Coronary artery (tissue), 2 donors: Measurements from ENCODE around the gene TTLL8.

Experiments used
- DNase-seq: peaks from one replicate; pipeline ENCODE4 v3.0.0-alpha.2; 2017; ENCODE audit warnings: low spot score
- H3K27ac ChIP-seq, 2 donors: fragments of 200-600 bp; sonication (generic); one replicate each; pipeline ENCODE4 v1.5.1; 2016 to 2019
- H3K4me3 ChIP-seq: fragments of 200-600 bp; sonication (generic); 2 replicates; pipeline ENCODE4 v1.5.1; 2016; ENCODE audit warnings: mild to moderate bottlenecking, moderate library complexity
- CTCF ChIP-seq: fragments of 200-600 bp; sonication (generic); IDR thresholded peaks from one replicate; pipeline ENCODE4 v1.5.1; 2019; ENCODE audit warnings: antibody characterized with exemption

The TTLL8 gene

GRCh38 chr22:50032109-50032871 is 25.8 kb downstream of the TTLL8 start:
- DNase-seq = peak; percentile 69
- Histone ChIP-seq H3K4me3 (no peak overlapping the region), H3K27ac (no peak overlapping the region)
- no peak for TF ChIP-seq CTCF

GRCh38 chr22:50031189-50032091 is 26.7 kb downstream of the TTLL8 start:
- Histone ChIP-seq H3K4me3 (no peak overlapping the region), H3K27ac (no peak overlapping the region)
- peak; percentile 71 for DNase-seq
- no peak for TF ChIP-seq CTCF

- H3K27ac ChIP-seq = no peak overlapping the region
- H3K4me3 ChIP-seq = no peak overlapping the region
- peak; percentile 72 for DNase-seq
- TF ChIP-seq CTCF = peak; percentile 82
Measured at GRCh38 chr22:50030297-50031188, 27.6 kb downstream of the TTLL8 start.

- no peak overlapping the region for H3K4me3 ChIP-seq
- no peak for TF ChIP-seq CTCF
- peak; percentile 67 for DNase-seq
- no peak overlapping the region for H3K27ac ChIP-seq
Measured at GRCh38 chr22:50027639-50028537, 30.2 kb downstream of the TTLL8 start.

GRCh38 chr22:50025993-50026392 is 32.1 kb downstream of the TTLL8 start:
- no peak for DNase-seq
- Histone ChIP-seq H3K27ac (no peak overlapping the region), H3K4me3 (no peak overlapping the region)
- no peak for TF ChIP-seq CTCF
